HG03095 (cell line): Measurements from ENCODE around the gene RAB8B.

Experiments used
- ATAC-seq: cut with Tn5 transposase; IDR thresholded peaks from one replicate; pipeline ENCODE4 v1.9.1; 2021; ENCODE audit warnings: moderate library complexity; ENCODE audit not compliant: unreplicated experiment

The RAB8B gene

GRCh38 chr15:63301088-63301487, 111.7 kb downstream of the RAB8B start:
- no peak for ATAC-seq

GRCh38 chr15:63305260-63305659, 115.9 kb downstream of the RAB8B start:
- ATAC-seq, result no peak

- ATAC-seq, result no peak
These were observed 117.2 kb downstream of the RAB8B start for GRCh38 chr15:63306492-63307073.

GRCh38 chr15:63308491-63308890, 119.1 kb downstream of the RAB8B start:
- no peak for ATAC-seq

GRCh38 chr15:63308947-63309346, 119.5 kb downstream of the RAB8B start:
- no peak for ATAC-seq

- ATAC-seq, result no peak
These were observed 121.2 kb downstream of the RAB8B start for GRCh38 chr15:63310646-63311045.

GRCh38 chr15:63312286-63312685, 122.9 kb downstream of the RAB8B start:
- ATAC-seq, result no peak

- no peak for ATAC-seq
These were observed 124.4 kb downstream of the RAB8B start for GRCh38 chr15:63313825-63314224.

GRCh38 chr15:63314409-63314808, 125.0 kb downstream of the RAB8B start:
- ATAC-seq, result no peak
